HG02840 (cell line): ENCODE results near the gene GAPDH.
"Not testable (repeated sequence)": the region's sequence is repeated elsewhere in the genome, so short reads cannot be mapped to it uniquely, and the experiment has no call there.

Experiments used
- ATAC-seq: cut with Tn5 transposase; IDR thresholded peaks from one replicate; pipeline ENCODE4 v1.9.1; 2021; ENCODE audit warnings: mild to moderate bottlenecking, moderate library complexity, moderate number of reproducible peaks; ENCODE audit not compliant: unreplicated experiment, low FRiP score

The GAPDH gene

DNA sequence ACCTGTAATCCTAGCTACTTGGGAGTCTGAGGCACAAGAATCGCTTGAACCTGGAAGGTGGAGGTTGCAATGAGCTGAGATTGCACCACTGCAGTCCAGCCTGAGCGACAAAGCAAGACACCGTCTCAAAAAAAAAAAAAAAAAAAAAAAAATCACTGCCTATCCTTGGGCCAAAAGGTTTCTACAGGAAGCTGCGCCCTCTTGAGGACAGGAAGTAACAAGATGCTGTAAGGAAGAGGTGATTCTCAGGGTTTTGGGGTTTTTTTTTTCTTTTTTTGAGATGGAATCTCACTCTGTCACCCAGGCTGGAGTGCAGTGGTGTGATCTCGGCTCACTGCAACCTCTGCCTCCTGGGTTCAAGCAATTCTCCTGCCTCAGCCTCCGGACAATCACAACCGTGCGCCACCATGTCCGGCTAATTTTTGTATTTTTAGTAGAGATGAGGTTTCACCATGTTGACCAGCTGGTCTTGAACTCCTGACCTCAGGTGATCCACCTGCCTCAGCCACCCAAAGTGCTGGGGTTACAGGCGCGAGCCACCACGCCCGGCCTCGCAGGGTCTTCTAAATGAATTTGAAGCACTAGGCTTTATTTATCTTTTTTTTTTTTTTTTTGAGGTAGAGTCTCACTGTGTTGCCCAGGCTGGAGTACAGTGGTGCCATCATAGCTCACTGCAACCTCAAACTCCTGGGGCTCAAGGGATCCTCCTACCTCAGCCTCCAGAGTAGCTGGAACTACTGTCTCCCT is 23.9 kb downstream of the GAPDH start:
- ATAC-seq, result not testable (repeated sequence)

DNA sequence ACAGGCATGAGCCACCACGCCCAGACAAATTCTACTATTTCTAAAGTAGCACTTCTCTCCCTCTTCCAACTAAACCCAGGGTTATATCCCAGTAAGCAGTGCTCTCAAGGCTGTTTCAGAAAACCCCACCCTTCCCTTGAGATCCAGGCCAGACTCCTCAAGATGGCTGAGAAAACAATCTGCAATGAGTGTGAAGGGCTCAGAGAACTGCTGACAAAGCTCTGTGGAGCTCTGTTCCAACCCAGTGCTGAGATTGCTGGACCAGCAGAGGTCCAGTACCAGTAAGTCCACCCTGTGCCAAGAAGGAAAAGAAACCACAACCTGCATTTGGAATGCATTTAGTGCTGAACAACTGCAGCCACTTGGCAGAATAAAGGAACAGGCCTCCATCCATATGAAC is 25.2 kb downstream of the GAPDH start:
- no peak for ATAC-seq

DNA sequence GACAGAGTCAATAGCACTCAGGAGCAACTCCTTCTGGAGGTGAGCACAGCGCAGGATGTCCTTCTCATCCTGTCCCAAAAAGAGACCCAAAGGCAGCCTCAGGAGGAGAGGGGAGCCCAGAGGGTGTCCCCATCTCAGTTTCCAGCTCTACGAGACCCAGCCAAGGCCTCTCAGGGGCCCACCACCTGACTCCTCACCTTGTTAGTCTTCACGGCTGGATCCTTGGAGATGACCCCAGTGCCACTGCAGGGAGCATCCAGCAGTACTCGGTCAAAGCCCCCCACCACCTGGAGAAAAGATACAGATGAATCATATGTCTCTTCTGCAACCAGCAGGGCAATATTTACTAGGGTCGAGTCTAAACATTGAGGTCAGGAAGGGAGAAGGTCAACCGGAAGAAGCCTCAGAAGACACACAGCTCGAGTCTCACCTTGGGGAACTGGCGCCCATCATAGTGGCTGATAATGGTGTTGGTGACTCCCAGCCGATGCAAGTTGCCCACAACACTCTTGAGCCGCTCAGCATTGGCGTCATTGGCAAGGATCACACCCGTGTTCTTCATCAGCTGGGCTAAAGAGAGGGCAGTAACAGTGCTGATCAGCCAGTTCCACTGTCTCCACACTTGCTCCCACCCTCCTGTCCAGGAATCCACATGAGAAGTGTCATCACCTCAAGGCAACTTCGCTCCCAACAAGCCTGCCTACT is 26.3 kb downstream of the GAPDH start:
- no peak for ATAC-seq

DNA sequence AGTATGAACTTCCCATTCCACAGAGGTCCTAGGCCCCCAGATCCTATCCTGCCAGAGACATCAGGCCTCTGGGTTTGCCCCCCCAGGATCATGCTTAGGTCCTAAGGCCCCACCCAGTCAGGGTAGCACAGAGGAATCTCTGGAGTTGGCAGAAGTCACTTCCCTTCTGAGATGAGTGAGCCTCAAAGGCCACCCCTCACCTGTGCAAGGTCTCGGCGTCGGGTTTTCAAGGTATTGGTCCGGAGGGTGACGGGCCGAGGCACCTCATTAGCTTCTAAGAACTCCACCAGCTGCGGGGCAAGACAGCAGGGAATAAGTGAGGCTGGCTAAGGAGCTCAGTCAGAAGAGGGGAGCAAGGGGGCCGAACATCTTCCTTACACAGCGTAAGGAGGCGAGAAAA is 28.6 kb downstream of the GAPDH start:
- no peak for ATAC-seq

DNA sequence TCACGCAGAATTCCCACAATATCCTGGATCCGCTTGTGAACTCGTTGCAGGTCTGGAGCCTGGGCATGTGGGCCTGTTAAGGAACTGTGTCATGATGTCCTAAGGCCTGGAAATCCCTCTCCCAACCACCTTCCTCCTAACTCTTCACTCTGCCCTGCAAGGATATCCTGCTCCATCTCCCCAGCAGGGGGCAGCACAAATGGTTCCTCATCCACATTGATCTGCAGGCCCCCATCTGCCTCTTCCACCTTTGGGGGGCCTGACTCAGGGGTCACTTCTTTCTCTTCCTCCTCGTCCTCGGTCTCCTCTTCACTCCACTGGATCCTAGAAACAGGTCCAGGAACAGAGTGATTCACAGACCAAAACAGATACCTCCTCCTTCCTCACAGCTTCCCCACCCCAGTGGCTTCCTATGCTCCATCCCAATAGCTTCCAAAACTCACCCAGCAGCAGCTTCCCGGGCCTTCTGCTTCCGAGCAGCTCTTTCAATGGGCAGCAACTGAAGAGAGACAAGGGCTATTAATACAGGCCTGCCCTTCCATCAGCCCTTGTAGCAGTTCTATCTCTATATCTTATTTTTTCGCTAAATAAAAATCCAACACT is 29.2 kb downstream of the GAPDH start:
- no peak for ATAC-seq

DNA sequence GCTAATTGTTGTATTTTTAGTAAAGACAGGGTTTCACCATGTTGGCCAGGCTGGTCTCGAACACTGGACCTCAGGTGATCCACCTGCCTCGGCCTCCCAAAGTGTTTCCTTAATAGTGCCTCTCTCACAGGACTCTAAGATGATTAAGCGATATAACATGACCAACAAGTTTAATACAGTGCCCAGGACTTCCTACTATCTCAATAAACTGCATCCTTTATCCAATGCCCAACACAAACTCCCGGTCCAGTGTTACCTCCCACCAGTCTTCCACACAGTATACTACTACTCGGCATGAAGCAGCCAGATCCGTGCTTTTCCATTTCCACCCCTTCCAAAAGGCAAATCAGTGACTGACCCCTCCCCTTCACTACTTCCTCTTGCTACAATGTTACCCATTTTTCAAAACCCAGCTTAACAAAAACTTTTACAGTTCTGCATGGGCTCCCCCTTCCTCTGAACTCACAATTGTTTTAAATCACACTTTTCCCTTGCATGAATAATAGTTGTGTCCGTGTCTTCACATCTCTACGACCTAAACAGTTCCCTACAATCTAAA is 32.9 kb downstream of the GAPDH start:
- no peak for ATAC-seq

DNA sequence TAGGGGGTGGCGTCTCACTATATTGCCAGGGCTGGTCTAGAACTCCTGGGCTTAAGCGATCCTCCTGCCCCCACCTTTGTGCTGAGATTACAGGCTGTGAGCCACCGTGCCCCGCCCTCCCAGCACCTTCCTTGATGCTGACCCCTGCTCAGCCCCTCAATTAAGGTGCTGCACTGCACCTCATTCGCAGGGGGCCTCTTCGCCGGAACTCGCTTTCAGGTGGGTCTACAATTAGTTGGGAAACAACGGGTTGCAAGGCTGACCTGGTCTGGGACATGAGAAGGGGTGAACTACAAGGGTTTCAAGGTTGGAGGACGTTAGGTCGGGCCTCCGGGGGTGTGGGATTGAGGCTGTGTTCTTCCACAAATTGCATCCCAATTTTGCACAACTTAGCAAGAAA is 35.0 kb downstream of the GAPDH start:
- ATAC-seq, result no peak

DNA sequence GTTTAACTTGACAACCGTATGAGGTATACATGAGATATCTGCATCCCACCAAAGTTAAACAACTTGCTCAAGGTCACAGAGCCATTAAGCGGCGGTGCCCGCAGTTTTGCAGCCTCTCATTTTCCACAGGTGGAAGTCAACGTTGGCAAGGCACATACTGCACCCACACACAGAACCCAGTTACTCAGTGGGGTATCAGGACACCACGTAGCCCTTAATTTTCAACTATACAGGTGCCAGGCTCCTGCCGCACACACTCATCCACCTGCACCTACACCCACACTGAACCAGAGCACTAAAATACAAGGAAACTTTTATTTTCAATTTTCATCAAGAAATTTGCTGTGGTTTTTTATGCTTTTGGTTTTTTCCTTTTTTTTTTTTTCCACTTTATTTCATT is 35.5 kb downstream of the GAPDH start:
- ATAC-seq, result no peak

DNA sequence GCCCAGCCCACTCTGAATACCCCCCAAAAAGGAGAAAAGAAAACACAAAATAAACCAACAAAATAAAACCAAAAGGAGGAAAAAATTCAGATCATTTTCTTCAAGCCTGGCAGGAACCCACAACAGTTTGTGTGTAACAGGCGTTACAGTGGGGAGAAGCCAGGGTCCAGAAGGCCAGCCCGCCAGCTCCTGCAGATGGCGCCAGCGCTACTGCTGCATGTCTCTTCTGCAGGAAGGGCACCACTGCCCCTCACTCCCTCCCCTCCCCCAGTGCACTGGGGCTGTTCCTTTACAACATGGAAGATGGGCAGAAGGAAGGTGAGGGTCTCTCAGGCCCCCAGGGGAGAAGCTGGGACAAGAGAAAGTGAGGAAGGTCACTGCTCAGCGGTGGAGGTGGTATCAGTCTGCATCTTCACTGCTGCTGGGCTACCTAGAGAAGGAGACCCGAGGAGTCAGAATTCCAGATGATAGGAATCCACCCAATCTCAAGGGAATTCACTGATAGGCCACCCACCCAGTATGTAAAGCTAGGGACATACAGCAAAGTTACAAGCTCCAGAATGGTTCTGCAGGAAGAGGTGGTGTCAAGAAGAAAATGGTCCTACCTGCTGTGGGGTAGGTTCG is 36.1 kb downstream of the GAPDH start:
- ATAC-seq, result no peak

DNA sequence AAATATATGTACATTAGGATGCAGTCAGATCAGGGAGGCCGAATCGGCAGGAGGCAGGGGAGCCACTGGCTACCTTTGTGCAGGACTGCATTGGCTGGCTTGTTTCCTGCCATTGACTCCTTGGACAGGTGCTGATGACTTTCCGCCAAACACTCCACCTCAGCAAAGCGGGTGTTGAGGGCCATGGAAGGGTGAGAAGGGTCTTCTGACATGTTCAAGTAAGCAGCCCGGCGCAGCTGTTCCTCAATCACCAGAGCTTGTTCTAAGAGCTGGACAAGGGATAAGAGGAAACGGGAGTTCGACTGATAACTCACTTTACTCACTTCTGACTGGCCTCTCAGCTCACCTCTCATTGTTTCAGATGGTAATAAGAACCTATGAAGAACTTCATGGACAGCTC is 38.7 kb downstream of the GAPDH start:
- ATAC-seq, result no peak

DNA sequence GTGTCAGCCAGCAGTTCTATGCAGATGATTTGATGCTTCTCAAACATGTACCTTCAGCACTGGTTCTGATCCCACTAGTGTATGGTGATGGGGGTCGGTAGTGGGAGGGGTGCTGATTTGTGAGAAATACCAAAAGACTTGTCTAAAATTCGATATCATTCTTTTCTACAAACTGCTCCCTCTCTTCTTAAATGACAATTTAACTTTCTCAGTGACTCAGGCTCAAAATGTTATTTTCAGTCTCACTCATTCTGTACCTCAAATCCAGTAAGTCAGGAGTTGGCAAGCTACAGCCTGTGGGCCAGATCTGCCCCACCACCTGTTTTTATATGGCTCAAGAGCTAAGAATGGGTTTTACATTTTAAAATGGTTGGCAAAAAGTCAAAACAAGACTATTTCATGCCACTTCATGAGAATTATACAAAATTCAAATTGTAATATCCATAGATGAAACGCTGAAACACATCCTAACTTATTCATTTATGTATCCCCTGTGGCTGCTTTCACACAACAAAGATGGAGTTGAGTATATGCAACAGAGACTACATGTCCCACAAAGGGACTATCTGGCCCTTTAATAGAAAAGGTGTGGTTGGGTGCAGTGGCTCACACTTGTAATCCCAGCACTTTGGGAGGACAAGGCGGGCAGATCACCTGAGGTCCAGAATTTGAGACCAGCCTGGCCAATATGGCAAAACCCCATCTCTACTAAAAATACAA is 40.4 kb downstream of the GAPDH start:
- ATAC-seq, result no peak

DNA sequence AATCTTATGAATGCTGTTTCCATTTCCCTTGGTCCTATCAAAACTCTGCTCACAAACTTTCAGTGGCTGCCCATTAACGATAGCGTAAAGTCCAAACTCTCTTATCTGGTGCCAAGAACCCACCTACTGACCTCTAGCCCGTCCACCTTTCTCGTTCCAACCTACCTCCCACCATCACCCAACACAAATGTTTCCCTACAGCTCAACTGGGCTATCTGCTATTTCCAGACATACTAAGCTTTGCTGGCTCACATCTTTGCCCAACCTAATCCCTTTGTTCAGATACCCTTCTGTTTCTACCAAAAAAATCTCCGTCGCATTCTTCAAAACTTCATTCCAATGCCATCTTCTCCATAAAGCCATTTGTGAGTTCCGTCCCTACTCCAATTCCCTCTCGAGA is 41.3 kb downstream of the GAPDH start:
- no peak for ATAC-seq

DNA sequence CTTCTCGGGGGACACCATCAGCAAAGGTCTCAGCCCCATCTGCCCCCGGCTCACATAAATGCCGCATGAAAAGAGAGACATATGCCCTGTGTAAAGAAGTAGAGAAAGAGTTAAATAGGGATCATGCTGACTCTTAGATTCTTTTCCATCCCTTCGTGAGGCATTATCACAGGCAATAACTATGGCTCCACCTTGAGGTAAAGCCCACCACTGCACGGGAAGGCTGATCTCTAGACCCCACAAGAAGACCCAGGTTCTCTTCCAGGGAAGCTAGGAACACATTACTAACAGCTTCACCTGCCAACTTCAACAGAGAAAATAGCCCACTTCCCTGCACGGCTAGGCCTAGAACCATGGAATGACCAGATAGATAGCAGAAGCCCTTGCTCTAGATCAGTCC is 47.9 kb downstream of the GAPDH start:
- no peak for ATAC-seq

DNA sequence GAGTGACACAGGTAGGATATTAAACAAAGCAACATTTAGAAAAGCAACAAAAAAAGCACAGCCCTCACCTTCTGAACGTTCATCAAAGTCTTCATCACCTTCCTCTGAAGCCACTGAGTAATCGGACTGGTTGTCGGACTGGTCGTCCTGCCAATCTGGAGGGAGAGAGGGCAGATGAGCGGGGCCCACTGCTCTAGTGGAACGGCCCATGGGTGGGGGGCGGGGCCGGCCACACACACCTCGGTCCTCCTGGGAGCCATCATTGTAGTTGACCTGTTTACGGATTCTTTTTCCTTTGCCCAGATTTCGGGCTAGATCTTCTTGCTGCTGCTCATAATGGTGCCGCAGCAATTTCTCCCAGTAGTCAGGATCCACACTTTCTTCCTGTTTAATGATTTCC is 48.6 kb downstream of the GAPDH start:
- no peak for ATAC-seq

DNA sequence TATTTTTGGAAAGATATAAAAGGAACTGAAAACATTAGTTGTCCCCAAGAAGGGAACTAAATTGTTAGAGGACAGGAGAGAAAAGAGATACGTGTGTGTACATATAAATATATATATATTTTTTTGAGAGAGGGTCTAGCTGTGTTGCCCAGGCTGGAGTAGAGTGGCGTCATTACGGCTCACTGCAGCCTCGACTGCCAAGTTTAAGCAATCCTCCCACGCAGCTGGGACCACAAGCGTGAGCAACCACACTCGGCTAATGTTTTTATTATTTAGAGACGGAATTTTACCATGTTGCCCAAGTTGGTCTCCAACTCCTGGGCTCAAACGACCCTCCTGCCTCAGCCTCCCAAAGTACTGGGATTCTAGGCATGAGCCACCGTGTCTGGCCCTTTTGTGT is 50.0 kb downstream of the GAPDH start:
- no peak for ATAC-seq

DNA sequence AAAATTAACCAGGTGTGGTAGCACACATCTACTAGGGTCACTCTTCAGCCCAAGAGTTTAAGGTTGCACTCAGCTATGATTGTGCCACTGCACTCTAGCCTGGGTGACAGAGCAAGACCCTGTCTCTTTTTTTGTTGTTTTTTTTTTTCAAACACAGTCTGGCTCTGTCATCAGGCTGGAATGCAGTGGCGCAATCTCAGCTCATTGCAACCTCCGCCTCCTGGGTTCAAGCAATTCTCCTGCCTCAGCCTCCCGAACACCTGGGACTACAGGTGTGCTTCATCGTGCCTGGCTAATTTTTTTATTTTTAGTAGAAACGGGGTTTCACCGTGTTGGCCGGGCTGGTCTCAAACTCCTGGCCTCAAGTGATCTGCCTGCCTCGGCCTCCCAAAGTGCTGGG is 52.3 kb downstream of the GAPDH start:
- ATAC-seq, result not testable (repeated sequence)
